BLaER1 (cell line): ENCODE measurements around the gene HOXB4.

Experiments
- H3K27ac ChIP-seq: shearing (Covaris generic); formaldehyde crosslinking; 2 replicates; pipeline ENCODE4 v1.8.1; 2022
- H3K27me3 ChIP-seq: shearing (Covaris generic); formaldehyde crosslinking; 2 replicates; pipeline ENCODE4 v1.8.1; 2022
- H3K36me3 ChIP-seq: shearing (Covaris generic); formaldehyde crosslinking; 2 replicates; pipeline ENCODE4 v1.8.1; 2022
- H3K4me1 ChIP-seq: shearing (Covaris generic); formaldehyde crosslinking; 2 replicates; pipeline ENCODE4 v1.8.1; 2022
- H3K4me2 ChIP-seq: shearing (Covaris generic); formaldehyde crosslinking; 2 replicates; pipeline ENCODE4 v1.8.1; 2022
- H3K4me3 ChIP-seq: shearing (Covaris generic); formaldehyde crosslinking; 2 replicates; pipeline ENCODE4 v1.8.1; 2022
- H3K9ac ChIP-seq: shearing (Covaris generic); formaldehyde crosslinking; 2 replicates; pipeline ENCODE4 v1.8.1; 2022
- H3K9me3 ChIP-seq: shearing (Covaris generic); formaldehyde crosslinking; 2 replicates; pipeline ENCODE4 v1.8.1; 2022
- H4K20me1 ChIP-seq: shearing (Covaris generic); formaldehyde crosslinking; 2 replicates; pipeline ENCODE4 v1.8.1; 2022
- Cebpa-rat ChIP-seq: shearing (Covaris generic); IDR thresholded peaks from 2 replicates; pipeline ENCODE4 v1.8.1; 2022

The HOXB4 gene

DNA sequence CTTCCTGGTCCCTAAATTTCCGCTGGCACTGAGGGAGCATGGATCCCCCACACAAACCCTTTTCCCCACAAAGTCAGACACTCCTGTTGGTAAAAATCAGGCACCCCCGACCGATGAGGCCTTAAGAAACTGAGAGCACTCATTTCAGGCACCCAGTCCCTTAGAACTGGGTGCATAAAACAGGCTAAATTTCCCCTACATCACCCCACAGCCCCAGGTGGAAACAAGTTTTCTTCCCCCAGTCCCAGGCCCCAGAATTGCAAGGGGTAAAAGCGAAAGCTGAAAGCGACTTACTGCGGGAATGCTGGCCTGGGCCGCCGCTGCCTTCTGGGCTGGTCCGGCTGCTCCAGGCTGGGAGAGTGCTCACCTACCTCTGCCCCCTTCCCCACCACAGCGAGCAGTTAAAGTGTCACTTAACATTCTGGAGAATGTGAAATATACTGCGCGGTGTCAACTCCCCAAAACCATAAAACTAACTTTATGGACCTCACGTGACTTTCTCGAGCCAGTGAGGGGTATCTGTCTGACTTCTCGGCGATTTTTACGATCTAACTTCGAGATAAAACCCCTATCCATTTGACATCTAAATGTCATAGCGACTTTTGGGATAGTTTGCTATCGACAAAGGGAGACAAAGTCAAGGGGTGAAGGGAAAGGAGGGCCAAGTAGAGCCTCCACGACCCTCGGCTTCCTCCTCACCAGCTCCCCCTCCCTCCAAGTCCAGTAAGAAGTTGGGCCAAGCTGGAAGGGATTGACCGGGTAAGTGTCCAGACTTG lies 11.9 kb upstream of the HOXB4 start, which contains the start of gene HOXB3:
Gene HOXB3 (minus strand): TSS at position 411 of the 776 bp plus-strand sequence. CDS start 37,767 bp downstream, outside the sequence.
- no peak within 1 kb of the TSS for H3K9ac ChIP-seq
- peaks cover 5% of the 10 kb centered on the region; the same call in 1 of the 2 replicates for H3K4me1 ChIP-seq
- no peak within 1 kb of the TSS for H3K4me2 ChIP-seq
- H3K36me3 ChIP-seq = no peaks in the 10 kb centered on the region
- peaks cover 97% of the 10 kb centered on the region for H4K20me1 ChIP-seq
- H3K27ac ChIP-seq = no peak within 1 kb of the TSS
- no peak for TF ChIP-seq Cebpa-rat
- H3K4me3 ChIP-seq = no peak within 1 kb of the TSS
- H3K9me3 ChIP-seq = no peaks in the 10 kb centered on the region
- peaks cover 100% of the 10 kb centered on the region for H3K27me3 ChIP-seq

DNA sequence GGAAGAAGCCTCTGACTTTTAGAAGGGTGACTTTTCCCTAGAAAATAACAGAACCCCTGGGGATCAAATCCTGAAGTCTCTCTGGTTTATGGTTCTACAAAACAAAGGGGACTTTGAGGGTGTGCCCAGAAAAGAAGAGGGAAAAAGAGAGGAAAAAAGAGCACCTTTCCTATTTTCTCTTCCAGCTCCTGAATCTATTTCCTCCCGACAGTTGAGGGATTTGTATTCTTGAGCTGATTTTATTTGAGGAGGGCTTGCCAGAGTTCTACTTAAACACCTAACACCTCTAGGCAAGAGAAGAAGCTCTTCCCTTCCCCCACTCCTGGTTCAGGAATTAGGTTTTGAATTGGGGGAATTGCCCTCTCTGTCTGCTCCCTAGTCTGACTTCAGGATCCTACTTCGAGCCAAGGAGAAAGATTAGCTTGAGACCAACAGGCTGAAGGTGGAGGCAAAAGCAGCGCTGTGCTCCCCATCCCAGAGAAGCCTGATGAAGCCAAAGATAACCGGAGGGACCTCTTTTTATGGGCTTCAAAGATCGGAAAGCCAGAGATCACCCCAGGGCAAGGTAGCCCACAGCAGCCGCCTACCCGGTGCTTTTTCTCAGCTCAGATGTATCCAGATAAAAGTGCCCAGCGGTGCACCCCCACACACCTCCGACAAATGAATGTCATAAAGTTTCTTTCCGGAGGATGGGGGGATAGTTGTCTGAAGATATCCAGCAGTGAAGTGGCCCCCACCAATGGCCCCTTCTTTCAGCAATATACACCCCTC lies 11.1 kb upstream of the HOXB4 start:
- H3K27ac ChIP-seq = no peak overlapping the region
- no peak overlapping the region for H3K4me2 ChIP-seq
- H3K9ac ChIP-seq = no peak overlapping the region
- peaks cover 94% of the 10 kb centered on the region for H4K20me1 ChIP-seq
- peaks cover 100% of the 10 kb centered on the region for H3K27me3 ChIP-seq
- TF ChIP-seq Cebpa-rat = no peak
- H3K4me1 ChIP-seq = peaks cover 5% of the 10 kb centered on the region; the same call in 1 of the 2 replicates
- H3K4me3 ChIP-seq = no peak overlapping the region
- H3K9me3 ChIP-seq = no peaks in the 10 kb centered on the region
- no peaks in the 10 kb centered on the region for H3K36me3 ChIP-seq

DNA sequence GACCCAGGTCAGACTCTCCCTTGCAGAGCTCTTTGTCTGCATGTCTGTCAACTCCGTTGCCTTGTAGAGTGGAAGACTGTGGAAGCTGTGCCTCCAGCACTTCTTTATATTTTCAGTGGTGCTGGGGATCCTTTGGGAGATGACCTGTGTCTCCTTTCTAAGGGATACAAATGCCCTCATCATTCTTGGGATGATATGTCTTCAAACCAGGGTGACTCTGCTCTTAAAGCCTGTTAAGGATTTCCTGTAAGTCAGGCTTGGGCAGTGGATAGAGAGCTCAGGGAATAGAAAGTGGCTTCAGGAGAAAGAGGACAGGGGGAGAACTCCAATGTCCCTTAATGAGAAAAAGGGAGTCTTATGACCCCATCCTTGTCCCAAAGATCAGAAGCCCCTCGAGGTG lies 10.4 kb upstream of the HOXB4 start:
- Histone ChIP-seq H3K4me3 (no peak overlapping the region), H3K4me1 (peaks cover 5% of the 10 kb centered on the region; the same call in 1 of the 2 replicates), H3K9ac (no peak overlapping the region), H3K36me3 (no peaks in the 10 kb centered on the region), H3K9me3 (no peaks in the 10 kb centered on the region), H4K20me1 (peaks cover 97% of the 10 kb centered on the region), H3K27me3 (peaks cover 100% of the 10 kb centered on the region), H3K4me2 (no peak overlapping the region), H3K27ac (no peak overlapping the region)
- TF ChIP-seq Cebpa-rat = no peak

GRCh38 chr17:48588074-48588415 lies 9.9 kb upstream of the HOXB4 start:
- TF ChIP-seq Cebpa-rat = no peak
- peaks cover 5% of the 10 kb centered on the region; the same call in 1 of the 2 replicates for H3K4me1 ChIP-seq

GRCh38 chr17:48587276-48588073 lies 9.3 kb upstream of the HOXB4 start:
- Histone ChIP-seq H4K20me1 (peaks cover 97% of the 10 kb centered on the region), H3K27ac (no peak overlapping the region), H3K9me3 (no peaks in the 10 kb centered on the region), H3K9ac (no peak overlapping the region), H3K36me3 (no peaks in the 10 kb centered on the region), H3K4me1 (peaks cover 5% of the 10 kb centered on the region; the same call in 1 of the 2 replicates), H3K4me3 (no peak overlapping the region), H3K4me2 (no peak overlapping the region), H3K27me3 (peaks cover 100% of the 10 kb centered on the region)
- TF ChIP-seq Cebpa-rat = no peak

More at GRCh38 chr17:48588074-48588415, 9.9 kb upstream of the HOXB4 start:
- no peak overlapping the region for H3K27ac ChIP-seq
- H3K27me3 ChIP-seq = peaks cover 100% of the 10 kb centered on the region
- no peak overlapping the region for H3K9ac ChIP-seq
- H3K9me3 ChIP-seq = no peaks in the 10 kb centered on the region
- no peaks in the 10 kb centered on the region for H3K36me3 ChIP-seq
- no peak overlapping the region for H3K4me2 ChIP-seq
- no peak overlapping the region for H3K4me3 ChIP-seq
- H4K20me1 ChIP-seq = peaks cover 97% of the 10 kb centered on the region

GRCh38 chr17:48586355-48587258 lies 8.5 kb upstream of the HOXB4 start:
- no peak overlapping the region for H3K9ac ChIP-seq
- TF ChIP-seq Cebpa-rat = no peak
- no peak overlapping the region for H3K27ac ChIP-seq
- H3K36me3 ChIP-seq = no peaks in the 10 kb centered on the region
- peaks cover 10% of the 10 kb centered on the region; the same call in 1 of the 2 replicates for H3K4me1 ChIP-seq
- H4K20me1 ChIP-seq = peaks cover 97% of the 10 kb centered on the region
- no peaks in the 10 kb centered on the region for H3K9me3 ChIP-seq
- H3K27me3 ChIP-seq = peaks cover 100% of the 10 kb centered on the region
- H3K4me3 ChIP-seq = no peak overlapping the region
- H3K4me2 ChIP-seq = no peak overlapping the region

- Histone ChIP-seq H3K4me1 (peaks cover 10% of the 10 kb centered on the region; the same call in 1 of the 2 replicates), H4K20me1 (peaks cover 97% of the 10 kb centered on the region), H3K27me3 (peaks cover 100% of the 10 kb centered on the region), H3K9ac (no peak overlapping the region), H3K9me3 (no peaks in the 10 kb centered on the region), H3K36me3 (no peaks in the 10 kb centered on the region), H3K4me3 (no peak overlapping the region), H3K4me2 (no peak overlapping the region), H3K27ac (no peak overlapping the region)
- no peak for TF ChIP-seq Cebpa-rat
Observed at GRCh38 chr17:48584223-48584741, 6.1 kb upstream of the HOXB4 start.

DNA sequence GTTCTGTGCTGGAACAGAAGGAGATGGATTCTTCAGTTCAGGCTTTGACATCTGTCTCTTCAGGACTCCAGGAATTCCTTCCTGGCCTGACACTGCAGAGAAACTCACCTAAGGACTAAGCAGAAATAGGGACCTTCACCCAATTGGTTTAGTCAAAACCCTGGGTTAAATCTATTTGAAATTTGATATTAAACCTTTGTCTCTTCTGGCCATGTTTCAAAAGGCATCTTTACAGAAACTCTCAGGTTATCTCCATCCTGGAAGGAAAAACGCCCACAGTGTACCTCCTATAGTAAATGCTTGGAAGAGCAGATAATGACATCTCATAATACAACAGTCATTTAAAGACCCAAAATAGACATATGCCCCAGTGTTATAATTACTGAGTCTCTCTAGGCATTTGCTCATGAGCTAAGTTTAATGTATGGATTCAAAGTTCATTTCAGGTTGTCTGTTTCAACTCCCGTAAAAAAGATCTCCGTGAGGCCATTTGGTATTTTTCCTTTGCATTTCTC lies 5.6 kb upstream of the HOXB4 start:
- Histone ChIP-seq H3K27me3 (peaks cover 100% of the 10 kb centered on the region), H3K4me1 (peaks cover 10% of the 10 kb centered on the region; the same call in 1 of the 2 replicates), H3K4me2 (no peak overlapping the region), H3K27ac (no peak overlapping the region), H3K36me3 (no peaks in the 10 kb centered on the region), H3K4me3 (no peak overlapping the region), H4K20me1 (peaks cover 97% of the 10 kb centered on the region), H3K9ac (no peak overlapping the region), H3K9me3 (no peaks in the 10 kb centered on the region)
- no peak for TF ChIP-seq Cebpa-rat
